CD8-positive, alpha-beta memory T cell (primary cell): ENCODE data around the gene ANAPC2. TPM values are rescaled to one million over a fixed set of nuclear protein-coding genes. Genes with fewer than 3 reads are reported as not detected.

ENCODE experiments used
- CTCF ChIA-PET: fragments of 350-600 bp; sonication (Branson Sonifier 250); formaldehyde crosslinking; loops from one replicate; lab custom pipeline; 2021; ENCODE audit warnings: antibody characterized with exemption; lab: Charles Lee
- POLR2A ChIA-PET: fragments of 350-600 bp; sonication (Branson Sonifier 250); formaldehyde crosslinking; loops from one replicate; lab custom pipeline; 2021; ENCODE audit warnings: antibody characterized with exemption; lab: Charles Lee
- DNase-seq, 5 donors: peaks; one replicate each; pipeline versions ENCODE4 v3.0.0 to v3.0.0-alpha.2; 2020 to 2022; ENCODE audit warnings: mixed read lengths in 1 of 5
- H3K27ac ChIP-seq: one replicate; pipeline ENCODE4 v1.7.0; 2013; ENCODE audit warnings: low read depth, mild to moderate bottlenecking, low read length, moderate library complexity
- H3K27me3 ChIP-seq: 2 replicates; pipeline ENCODE4 v1.7.0; 2013; ENCODE audit warnings: low read length, mild to moderate bottlenecking; ENCODE audit not compliant: insufficient read depth, poor library complexity, severe bottlenecking
- H3K36me3 ChIP-seq: 2 replicates; pipeline ENCODE4 v1.7.0; 2013; ENCODE audit warnings: mild to moderate bottlenecking, low read length, moderate library complexity; ENCODE audit not compliant: insufficient read depth
- H3K4me1 ChIP-seq: 2 replicates; pipeline ENCODE4 v1.7.0; 2013; ENCODE audit warnings: mild to moderate bottlenecking, low read length, moderate library complexity; ENCODE audit not compliant: insufficient read depth
- H3K4me3 ChIP-seq: 2 replicates; pipeline ENCODE4 v1.7.0; 2013; ENCODE audit warnings: mild to moderate bottlenecking, low read length
- H3K9me3 ChIP-seq: 2 replicates; pipeline ENCODE4 v1.7.0; 2013; ENCODE audit warnings: mild to moderate bottlenecking, low read length
- H3K27ac Mint-ChIP-seq, 8 donors: one replicate each; pipeline ENCODE4 v1.8.0; 2020 to 2021; ENCODE audit warnings: mixed read lengths in 8 of 8, mild to moderate bottlenecking in 6 of 8, inconsistent platforms in 3 of 8, moderate library complexity in 3 of 8
- H3K27me3 Mint-ChIP-seq, 2 donors: one replicate each; pipeline ENCODE4 v1.8.0; 2020 to 2021; ENCODE audit warnings: mixed read lengths in 2 of 2, mild to moderate bottlenecking in 1 of 2, moderate library complexity in 1 of 2
- H3K36me3 Mint-ChIP-seq, 3 donors: one replicate each; pipeline ENCODE4 v1.8.0; 2020 to 2021; ENCODE audit warnings: mixed read lengths in 3 of 3, inconsistent platforms in 1 of 3, mild to moderate bottlenecking in 1 of 3
- H3K4me1 Mint-ChIP-seq, 3 donors: one replicate each; pipeline ENCODE4 v1.8.0; 2020 to 2021; ENCODE audit warnings: mixed read lengths in 3 of 3, inconsistent platforms in 1 of 3, mild to moderate bottlenecking in 1 of 3
- H3K4me3 Mint-ChIP-seq, 7 donors: one replicate each; pipeline ENCODE4 v1.8.0; 2020 to 2021; ENCODE audit warnings: mixed read lengths in 7 of 7, mild to moderate bottlenecking in 6 of 7, moderate library complexity in 4 of 7, inconsistent platforms in 2 of 7
- H3K9me3 Mint-ChIP-seq, 5 donors: one replicate each; pipeline ENCODE4 v1.8.0; 2020 to 2022; ENCODE audit warnings: mixed read lengths in 5 of 5, mild to moderate bottlenecking in 3 of 5, moderate library complexity in 2 of 5, inconsistent platforms in 1 of 5
- polyA plus RNA-seq: library from polyadenylated mRNA; unstranded; fragments of 300-500 nt; fragmentation: Illumina TruSeq; gene quantifications from one replicate; pipeline ENCODE4 v1.2.3, GENCODE V29; 2021
- total RNA-seq, 2 experiments: library from RNA; stranded (reverse); gene quantifications; one replicate each; pipeline ENCODE4 v1.2.3, GENCODE V29; 2021

ANAPC2 gene
- total and polyA plus RNA-seq, 3 experiments from 2014 or later, result 5.4 to 57.0 (median 50.2) TPM

DNA sequence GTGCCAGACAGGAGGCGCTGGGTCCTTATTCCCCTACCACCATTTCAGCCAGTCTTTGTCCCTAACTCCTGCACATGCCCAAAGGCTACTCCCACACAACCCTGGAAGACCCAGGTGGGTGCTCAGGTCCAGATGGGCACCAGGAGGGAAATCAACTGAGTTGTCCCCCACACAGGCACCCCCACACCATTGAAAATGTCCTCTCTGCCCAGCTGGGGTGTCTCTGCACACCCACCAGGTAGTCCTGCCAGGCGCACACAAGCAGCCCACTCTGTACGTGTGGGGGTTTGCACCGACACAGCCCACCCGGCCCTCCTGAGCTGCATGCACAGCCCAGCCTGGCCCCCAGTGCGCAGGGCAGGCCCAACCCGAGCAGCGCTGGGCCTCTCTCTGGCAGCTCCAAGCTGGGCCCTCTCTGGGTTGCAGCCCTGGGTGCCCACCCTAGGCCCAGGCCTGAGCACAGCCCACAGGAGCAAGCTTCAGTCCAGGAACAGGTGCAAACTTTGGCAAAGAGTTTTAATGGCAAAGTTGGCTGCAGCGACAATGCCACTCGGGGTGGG, 31.5 kb upstream of the ANAPC2 start:
- Mint-ChIP-seq H3K36me3 (peaks cover 0 to 5% (median 0%) of the 10 kb centered on the region in 3 donors), H3K9me3 (peaks cover 0 to 1% (median 0%) of the 10 kb centered on the region in 5 donors), H3K27ac (no peak overlapping the region), H3K4me1 (peaks cover 0 to 10% (median 2%) of the 10 kb centered on the region in 3 donors), H3K4me3 (peak overlapping the region in 3 of 7 donors; percentile 18 to 32 (median 31)), H3K27me3 (no peaks in the 10 kb centered on the region)
- Histone ChIP-seq H3K4me3 (no peak overlapping the region), H3K36me3 (no peaks in the 10 kb centered on the region), H3K9me3 (no peaks in the 10 kb centered on the region), H3K27me3 (no peaks in the 10 kb centered on the region), H3K27ac (no peak overlapping the region), H3K4me1 (peaks cover 13% of the 10 kb centered on the region)
- ChIA-PET CTCF (interaction anchor here (1.2 to 1.4 kb wide), 2 partner anchors 11 to 28 kb away, joined by 3 read pairs; no protein-coding TSS in a partner anchor), POLR2A (interaction anchor here (1.5 kb wide), 1 partner anchor 19 kb away, joined by 5 read pairs; the partner anchor contains the start of gene TPRN)
- no peak for DNase-seq

DNA sequence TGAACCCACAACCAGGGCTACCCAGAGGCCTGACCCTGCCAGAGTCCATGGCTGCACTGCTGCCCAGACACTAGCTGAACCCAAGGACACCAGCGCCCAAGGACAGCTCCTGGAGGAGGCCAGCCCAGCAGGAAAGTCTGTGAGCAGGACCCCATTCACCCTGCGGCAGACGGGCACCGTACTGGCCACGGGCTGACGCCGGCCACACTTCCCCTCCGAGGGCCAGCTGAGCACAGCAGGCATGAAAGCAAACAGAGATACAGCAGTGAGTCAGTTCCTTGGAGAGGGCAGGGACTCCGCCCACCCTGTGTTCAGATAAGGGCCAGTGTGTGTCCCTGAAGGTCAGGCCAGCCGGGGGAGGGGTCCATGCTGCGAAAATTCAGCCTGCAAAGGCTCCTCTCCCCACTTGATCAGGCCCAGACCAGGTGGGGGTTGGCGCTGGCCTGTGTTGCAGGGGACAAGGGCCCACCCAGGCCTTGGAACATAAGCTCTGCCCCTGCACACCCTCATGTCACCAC, 30.5 kb upstream of the ANAPC2 start:
- Histone ChIP-seq H3K9me3 (no peaks in the 10 kb centered on the region), H3K27ac (peak overlapping the region; percentile 69), H3K36me3 (no peaks in the 10 kb centered on the region), H3K27me3 (no peaks in the 10 kb centered on the region), H3K4me3 (no peak overlapping the region), H3K4me1 (peaks cover 9% of the 10 kb centered on the region)
- DNase-seq, result no peak
- no peak overlapping the region for H3K4me3 Mint-ChIP-seq
- peaks cover 0 to 7% (median 2%) of the 10 kb centered on the region in 3 donors for H3K4me1 Mint-ChIP-seq
- ChIA-PET POLR2A (interaction anchor here (0.8 to 1.5 kb wide), 2 partner anchors 18 to 22 kb away, joined by 3 to 5 read pairs; partner anchors contain the start of gene TPRN), CTCF (interaction anchor here (0.7 to 1.5 kb wide), 6 partner anchors 9 to 189 kb away, joined by 3 to 4 read pairs (median 3); partner anchors contain the start of gene SSNA1)
- no peak overlapping the region for H3K27ac Mint-ChIP-seq
- no peaks in the 10 kb centered on the region for H3K27me3 Mint-ChIP-seq
- H3K9me3 Mint-ChIP-seq, result peaks cover 0 to 1% (median 0%) of the 10 kb centered on the region in 5 donors
- peaks cover 0 to 5% (median 0%) of the 10 kb centered on the region in 3 donors for H3K36me3 Mint-ChIP-seq

- H3K27ac ChIP-seq, result peak overlapping the region; percentile 69
- H3K27me3 ChIP-seq, result no peaks in the 10 kb centered on the region
- H3K4me3 ChIP-seq, result no peak overlapping the region
- no peaks in the 10 kb centered on the region for H3K36me3 ChIP-seq
- H3K4me1 ChIP-seq, result peaks cover 7% of the 10 kb centered on the region
- Mint-ChIP-seq H3K4me3 (no peak overlapping the region), H3K27me3 (no peaks in the 10 kb centered on the region), H3K4me1 (peaks cover 0 to 6% (median 2%) of the 10 kb centered on the region in 3 donors), H3K9me3 (peaks cover 0 to 1% (median 0%) of the 10 kb centered on the region in 5 donors), H3K27ac (no peak overlapping the region), H3K36me3 (peaks cover 0 to 5% (median 0%) of the 10 kb centered on the region in 3 donors)
- CTCF ChIA-PET, result interaction anchor here (1.2 to 1.5 kb wide), 3 partner anchors 10 to 189 kb away, joined by 3 to 4 read pairs (median 3); partner anchors contain the start of gene SSNA1
- H3K9me3 ChIP-seq, result no peaks in the 10 kb centered on the region
- DNase-seq, result no peak
- POLR2A ChIA-PET, result interaction anchor here (0.8 kb wide), 1 partner anchor 22 kb away, joined by 3 read pairs; no protein-coding TSS in a partner anchor
Observed at GRCh38 chr9:137218212-137218753, 29.9 kb upstream of the ANAPC2 start.

GRCh38 chr9:137217276-137218211, 29.2 kb upstream of the ANAPC2 start:
- CTCF ChIA-PET, result interaction anchor here (1.0 to 1.5 kb wide), 3 partner anchors 23 to 188 kb away, joined by 3 to 4 read pairs (median 3); partner anchors contain the start of gene SSNA1
- H3K4me1 ChIP-seq, result peaks cover under 1% of the 10 kb centered on the region
- no peaks in the 10 kb centered on the region for H3K27me3 Mint-ChIP-seq
- H3K36me3 ChIP-seq, result no peaks in the 10 kb centered on the region
- peak overlapping the region; percentile 69 for H3K27ac ChIP-seq
- POLR2A ChIA-PET, result no interaction called here
- no peaks in the 10 kb centered on the region for H3K27me3 ChIP-seq
- peaks cover 0 to 1% (median 0%) of the 10 kb centered on the region in 5 donors for H3K9me3 Mint-ChIP-seq
- H3K27ac Mint-ChIP-seq, result no peak overlapping the region
- no peak overlapping the region for H3K4me3 ChIP-seq
- H3K9me3 ChIP-seq, result no peaks in the 10 kb centered on the region
- no peak for DNase-seq
- no peaks in the 10 kb centered on the region for H3K4me1 Mint-ChIP-seq
- H3K4me3 Mint-ChIP-seq, result peak overlapping the region in 1 of 7 donors; percentile 44
- peaks cover 0 to 8% (median 0%) of the 10 kb centered on the region in 3 donors for H3K36me3 Mint-ChIP-seq

- DNase-seq, result no peak
- Mint-ChIP-seq H3K4me1 (no peaks in the 10 kb centered on the region), H3K27ac (no peak overlapping the region), H3K27me3 (no peaks in the 10 kb centered on the region), H3K4me3 (no peak overlapping the region), H3K36me3 (peaks cover 0 to 8% (median 0%) of the 10 kb centered on the region in 3 donors), H3K9me3 (peaks cover 0 to 1% (median 0%) of the 10 kb centered on the region in 5 donors)
- Histone ChIP-seq H3K9me3 (no peaks in the 10 kb centered on the region), H3K4me1 (no peaks in the 10 kb centered on the region), H3K27me3 (no peaks in the 10 kb centered on the region), H3K4me3 (no peak overlapping the region), H3K27ac (no peak overlapping the region), H3K36me3 (no peaks in the 10 kb centered on the region)
- POLR2A ChIA-PET, result no interaction called here
- CTCF ChIA-PET, result interaction anchor here (0.7 to 1.0 kb wide), 2 partner anchors 15 to 22 kb away, joined by 3 read pairs; partner anchors contain the start of gene TPRN
Observed at GRCh38 chr9:137216188-137216965, 28.0 kb upstream of the ANAPC2 start.

GRCh38 chr9:137215196-137215986, 27.0 kb upstream of the ANAPC2 start:
- Histone ChIP-seq H3K9me3 (no peaks in the 10 kb centered on the region), H3K4me1 (no peaks in the 10 kb centered on the region), H3K4me3 (no peak overlapping the region), H3K27me3 (no peaks in the 10 kb centered on the region), H3K27ac (no peak overlapping the region), H3K36me3 (no peaks in the 10 kb centered on the region)
- no peaks in the 10 kb centered on the region for H3K4me1 Mint-ChIP-seq
- ChIA-PET POLR2A (no interaction called here), CTCF (interaction anchor here (0.7 to 1.0 kb wide), 2 partner anchors 14 to 100 kb away, joined by 3 to 4 read pairs; partner anchors contain the start of gene TPRN)
- no peaks in the 10 kb centered on the region for H3K27me3 Mint-ChIP-seq
- no peak overlapping the region for H3K4me3 Mint-ChIP-seq
- H3K9me3 Mint-ChIP-seq, result peaks cover 0 to 1% (median 0%) of the 10 kb centered on the region in 5 donors
- peaks cover 0 to 8% (median 0%) of the 10 kb centered on the region in 3 donors for H3K36me3 Mint-ChIP-seq
- DNase-seq, result no peak
- no peak overlapping the region for H3K27ac Mint-ChIP-seq
